GM19438 (cell line): ENCODE measurements around the gene CIDEC.
A peak's percentile ranks its signal among the peaks of the same experiment; 100 is the strongest.
"Not testable (repeated sequence)": the region's sequence is repeated elsewhere in the genome, so short reads cannot be mapped to it uniquely, and the experiment has no call there.

ENCODE experiments used
- ATAC-seq: cut with Tn5 transposase; IDR thresholded peaks from one replicate; pipeline ENCODE4 v1.9.1; 2021; ENCODE audit warnings: low read depth; ENCODE audit not compliant: unreplicated experiment

CIDEC gene

DNA sequence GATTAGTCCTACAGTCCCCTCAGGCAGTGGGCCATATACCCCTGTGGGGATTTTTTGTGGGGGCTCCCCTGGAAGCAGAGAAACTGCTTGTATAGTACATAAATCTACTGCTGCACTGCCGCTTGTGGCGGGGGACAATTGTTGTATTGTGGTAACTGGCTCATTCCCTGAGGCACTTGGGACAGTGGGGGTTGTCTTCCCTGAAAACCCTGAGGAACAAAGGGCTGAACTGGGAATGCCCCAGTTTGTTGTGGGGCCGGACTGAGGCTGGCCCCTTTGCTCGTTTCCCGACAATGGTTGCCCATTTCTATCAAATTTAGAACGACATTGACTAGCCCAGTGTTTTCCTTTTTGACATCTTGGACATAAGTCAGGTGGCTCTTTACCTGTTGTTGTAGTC lies 28.7 kb downstream of the CIDEC start:
- ATAC-seq: not testable (repeated sequence)

DNA sequence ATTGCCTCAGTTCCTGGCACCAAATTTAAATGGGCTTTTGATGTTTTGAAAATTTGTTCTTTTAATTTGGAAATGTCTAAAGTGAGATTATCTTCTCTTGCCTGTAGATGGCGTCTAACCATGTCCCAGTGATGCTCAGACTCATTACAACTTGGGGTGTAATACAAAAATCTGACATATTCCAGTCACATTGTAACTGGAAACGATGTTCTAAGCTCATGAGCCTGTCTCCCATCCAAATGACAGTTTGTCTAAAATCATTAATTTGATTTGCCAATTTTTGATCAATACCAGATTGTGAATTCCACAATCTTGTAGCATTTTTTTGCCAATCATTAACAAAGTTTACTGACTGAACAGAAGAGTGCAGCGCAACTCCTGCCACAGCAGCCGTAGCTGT lies 31.2 kb downstream of the CIDEC start:
- not testable (repeated sequence) for ATAC-seq

DNA sequence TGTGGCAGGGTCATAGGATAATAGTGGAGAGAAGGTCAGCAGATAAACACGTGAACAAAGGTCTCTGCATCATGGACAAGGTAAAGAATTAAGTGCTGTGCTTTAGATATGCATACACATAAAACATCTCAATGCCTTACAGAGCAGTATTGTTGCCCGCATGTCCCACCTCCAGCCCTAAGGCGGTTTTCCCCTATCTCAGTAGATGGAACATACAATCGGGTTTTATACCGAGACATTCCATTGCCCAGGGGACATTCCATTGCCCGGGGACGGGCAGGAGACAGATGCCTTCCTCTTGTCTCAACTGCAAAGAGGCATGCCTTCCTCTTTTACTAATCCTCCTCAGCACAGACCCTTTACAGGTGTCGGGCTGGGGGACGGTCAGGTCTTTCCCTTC lies 32.2 kb downstream of the CIDEC start:
- ATAC-seq: not testable (repeated sequence)

DNA sequence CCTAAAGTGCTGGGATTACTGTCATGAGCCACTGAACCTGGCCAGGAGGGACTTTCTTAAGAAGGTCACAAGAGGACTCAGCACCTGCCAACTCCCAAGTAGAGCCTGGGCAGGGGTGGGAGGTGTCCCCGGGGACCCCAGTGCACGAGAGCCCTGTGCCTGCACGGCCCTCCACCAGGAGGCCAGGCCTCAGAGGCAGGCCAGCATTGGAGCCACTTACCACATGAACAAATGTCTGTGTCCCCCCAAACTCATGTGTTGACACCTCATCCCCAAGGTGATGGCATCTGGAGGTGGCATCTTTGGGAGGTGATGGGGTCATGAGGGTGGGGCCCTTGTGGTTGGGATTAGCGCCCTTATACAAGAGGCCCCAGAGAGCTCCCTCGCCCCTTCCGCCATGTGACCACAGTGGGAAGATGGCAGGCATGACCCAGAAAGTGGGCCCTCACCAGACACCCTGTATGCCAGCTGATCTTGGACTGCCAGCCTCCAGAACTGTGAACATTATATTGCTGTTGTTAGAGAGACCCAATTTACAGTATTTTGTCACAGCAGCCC lies 33.0 kb downstream of the CIDEC start:
- no peak for ATAC-seq

DNA sequence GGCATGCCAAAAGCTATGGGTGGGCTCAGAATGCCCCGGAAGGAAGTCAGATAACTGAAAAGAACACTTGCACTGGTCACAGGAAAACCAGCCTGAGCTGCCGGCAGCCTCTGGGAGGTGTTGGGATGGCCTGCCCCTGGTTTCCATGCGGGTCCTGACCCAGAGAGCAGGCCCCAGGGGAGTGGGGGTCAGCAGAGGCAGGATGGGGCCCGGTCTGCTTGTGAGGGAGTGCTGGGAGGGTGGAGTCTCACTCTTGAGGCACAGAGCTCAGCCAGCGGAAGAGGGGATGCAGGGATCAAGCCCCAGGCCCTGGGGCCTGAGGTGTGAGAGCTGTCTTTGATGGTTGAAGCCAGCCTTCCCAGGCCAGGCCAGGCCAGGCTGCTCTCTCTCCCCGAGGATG lies 33.8 kb downstream of the CIDEC start:
- no peak for ATAC-seq

DNA sequence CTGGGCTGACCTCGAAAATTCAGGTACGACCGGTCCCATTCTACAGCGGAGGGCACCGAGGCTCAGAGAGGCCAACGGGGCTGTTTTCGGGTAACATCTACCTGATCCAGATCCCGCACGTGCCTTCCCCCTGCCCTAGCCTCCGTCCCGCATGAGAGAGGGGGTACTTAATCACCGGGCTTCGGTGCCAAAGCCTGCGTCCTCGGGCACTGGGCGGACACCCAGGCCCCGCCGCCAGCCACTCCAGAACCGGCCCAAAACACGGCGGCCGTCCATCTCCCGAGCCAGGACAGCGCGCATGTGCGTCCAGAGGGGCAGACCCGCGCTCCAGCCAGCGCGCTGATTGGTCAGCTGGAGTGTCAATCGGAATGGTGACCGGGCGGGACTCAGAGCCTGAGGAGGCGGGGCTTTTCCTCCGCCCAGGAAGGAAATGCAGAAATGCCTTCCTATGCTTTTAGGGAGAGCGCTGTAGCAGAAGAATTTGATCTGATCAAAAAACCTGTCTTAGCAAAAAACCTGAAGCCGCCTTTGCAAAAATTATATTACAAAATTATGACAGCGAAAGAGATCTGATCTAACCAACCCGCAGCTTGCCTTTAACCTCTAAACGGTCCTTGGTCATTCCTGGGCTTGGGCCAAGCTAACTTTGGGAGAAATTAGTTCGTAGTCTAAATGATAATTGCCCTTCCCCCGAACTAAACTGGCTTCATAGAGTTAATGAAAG lies 36.2 kb downstream of the CIDEC start, which contains the start of gene RPUSD3:
Gene RPUSD3, minus strand, starts transcription at position 294 of the 724 bp plus-strand sequence. Its CDS starts 18 bp downstream, at position 276.
- ATAC-seq: peak; percentile 99

DNA sequence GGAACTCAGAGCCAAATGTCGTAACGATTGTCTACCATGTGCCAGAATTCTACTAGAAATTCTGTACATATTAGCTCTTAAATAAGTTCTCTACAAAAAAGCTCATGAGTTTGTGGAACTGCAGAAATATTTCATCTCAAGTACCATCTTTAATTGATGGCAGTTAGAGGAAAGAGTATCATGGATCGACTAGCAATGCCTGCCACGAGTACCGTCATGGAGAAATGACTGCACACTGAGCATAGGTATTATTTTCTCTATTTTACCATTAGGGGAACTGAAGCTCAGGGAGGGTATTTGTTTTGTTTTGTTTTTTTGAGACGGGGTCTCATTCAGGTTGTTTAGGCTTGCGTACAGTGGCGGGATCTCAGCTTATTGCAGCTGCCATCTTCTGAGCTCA lies 39.0 kb downstream of the CIDEC start:
- no peak for ATAC-seq

DNA sequence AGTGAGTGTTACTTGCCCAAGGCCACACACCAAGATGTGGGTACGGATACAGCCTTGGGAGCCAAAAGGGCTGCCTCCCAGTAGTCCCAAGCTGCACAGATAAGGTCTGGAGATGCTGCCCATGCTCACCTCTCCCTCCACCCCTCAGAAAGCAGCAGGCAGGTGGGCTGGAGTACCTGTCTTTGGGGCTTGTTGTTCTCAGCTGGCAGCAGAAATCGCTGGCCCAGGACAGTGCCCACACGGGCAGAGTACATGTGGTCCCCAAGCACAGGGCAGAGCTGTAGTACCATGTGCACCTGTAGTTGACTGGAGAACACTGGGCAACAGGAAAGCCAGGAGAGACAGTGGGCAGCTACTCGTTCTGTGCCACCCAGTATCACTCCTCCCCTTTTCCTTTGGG lies 41.2 kb downstream of the CIDEC start:
- no peak for ATAC-seq

DNA sequence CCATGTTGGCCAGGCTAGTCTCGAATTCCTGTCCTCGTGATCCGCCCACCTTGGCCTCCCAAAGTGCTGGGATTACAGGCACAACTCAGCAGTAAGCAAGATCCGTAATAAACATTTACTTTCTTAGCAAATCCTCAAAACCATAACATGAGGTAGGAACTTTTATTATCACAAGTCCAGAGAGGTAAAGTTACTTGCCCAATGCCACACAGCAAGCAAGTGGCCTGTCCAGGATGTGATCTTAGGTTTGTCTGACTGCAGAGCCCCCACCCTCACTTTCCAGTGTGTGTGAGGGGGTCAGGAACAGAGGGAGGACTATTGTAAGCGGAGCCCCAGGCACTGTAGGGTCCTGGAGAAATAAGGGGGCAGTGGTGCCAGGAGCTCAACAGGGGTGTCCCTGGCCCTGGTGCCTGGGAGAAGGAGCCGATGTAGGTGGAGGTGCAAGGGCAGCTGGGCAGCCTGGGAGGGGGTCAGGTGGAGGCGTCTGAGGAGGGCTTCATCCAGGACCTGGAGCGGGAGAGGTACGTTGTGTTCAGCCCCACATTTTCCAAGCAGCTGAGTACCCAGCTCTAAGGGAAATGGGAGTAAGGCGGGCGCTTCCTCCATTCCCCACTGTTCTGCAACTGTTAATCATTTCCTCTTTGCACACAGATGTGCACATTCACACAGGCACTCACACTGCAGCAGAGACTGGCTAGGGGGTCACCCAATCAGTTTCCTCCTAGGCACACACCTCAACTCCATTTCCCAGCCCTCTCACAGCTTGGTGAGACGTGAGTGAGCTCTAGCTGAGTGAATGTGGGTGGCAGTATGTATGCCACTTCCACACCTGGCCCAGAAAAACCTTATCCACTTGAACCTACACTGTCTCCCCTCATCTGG lies 42.1 kb downstream of the CIDEC start:
- no peak for ATAC-seq

DNA sequence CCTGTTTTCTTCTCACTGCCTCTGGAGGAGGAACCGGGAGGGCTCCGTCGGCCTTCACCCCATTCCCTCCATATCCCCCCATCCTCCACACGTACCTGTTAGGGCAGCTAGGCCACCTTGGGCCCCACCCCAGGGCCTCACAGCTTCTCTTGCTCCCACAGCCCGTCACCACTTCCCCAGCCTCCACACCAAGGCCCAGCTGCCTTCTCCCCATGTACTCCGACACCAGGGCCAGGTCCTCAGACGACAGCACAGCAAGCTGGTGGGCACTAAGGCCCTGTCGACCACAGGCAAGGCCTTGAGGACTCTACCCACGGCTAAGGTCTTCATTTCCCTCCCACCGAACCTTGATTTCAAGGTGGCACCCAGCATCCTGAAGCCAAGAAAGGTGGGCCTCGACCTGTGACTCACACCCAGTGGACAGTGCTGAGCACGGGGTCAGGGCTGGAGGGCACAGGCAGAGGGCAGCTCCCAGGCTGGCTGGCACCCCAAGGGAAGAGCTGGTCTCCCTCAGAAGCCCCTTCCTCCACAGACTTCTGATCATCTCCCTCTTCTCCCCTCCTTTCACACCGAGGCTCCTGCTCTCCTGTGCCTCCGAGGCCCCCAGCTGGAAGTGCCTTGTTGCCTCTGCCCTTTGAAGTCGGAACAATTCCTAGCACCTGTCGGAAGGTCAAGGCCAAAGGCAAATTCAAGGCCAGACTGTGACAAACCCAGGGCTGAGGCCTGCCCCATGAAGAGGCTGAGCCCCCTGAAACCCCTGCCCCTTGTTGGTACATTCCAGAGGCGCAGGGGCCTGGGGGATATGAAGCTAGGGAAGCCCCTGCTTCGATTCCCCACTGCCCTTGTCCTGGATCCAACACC lies 45.3 kb downstream of the CIDEC start:
- no peak for ATAC-seq

DNA sequence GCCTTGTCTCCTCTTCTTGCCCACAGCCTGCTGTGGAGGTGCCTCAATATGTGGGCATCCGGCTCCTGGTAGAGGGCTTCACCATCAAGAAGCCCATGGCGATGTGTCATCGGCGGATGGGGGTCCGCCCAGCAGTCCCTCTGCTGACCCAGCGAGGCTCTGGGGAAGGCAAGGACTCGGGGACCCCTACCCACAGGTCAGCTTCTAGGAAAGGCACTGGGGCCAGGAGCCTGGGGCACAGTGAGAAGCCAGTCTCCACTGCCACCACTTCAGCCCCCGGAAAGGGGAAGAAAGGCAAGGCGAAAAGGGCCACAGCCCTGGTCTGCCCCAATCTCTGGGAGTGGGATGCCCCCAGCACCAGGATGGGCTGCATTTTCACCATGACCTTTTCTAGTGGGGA lies 47.0 kb downstream of the CIDEC start:
- ATAC-seq: no peak

DNA sequence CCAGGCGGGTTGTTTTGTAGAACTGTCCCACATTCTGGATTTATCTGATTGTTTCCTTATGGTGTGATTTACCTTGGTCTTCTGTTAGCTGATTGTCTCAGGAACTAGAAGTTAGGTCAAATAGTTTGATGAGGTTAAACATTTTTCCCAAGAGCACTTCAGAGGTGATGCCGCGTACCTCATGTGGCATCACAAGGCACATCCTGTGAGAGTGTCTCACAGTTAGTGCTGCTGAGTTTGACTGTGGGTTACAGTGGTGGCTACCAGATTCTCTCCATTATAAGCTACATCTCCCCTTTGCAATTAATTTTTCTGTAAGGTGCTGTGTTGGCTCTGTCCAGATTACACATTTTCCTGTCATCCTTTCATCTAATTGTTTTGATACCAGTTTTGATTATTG lies 48.8 kb downstream of the CIDEC start:
- no peak for ATAC-seq

DNA sequence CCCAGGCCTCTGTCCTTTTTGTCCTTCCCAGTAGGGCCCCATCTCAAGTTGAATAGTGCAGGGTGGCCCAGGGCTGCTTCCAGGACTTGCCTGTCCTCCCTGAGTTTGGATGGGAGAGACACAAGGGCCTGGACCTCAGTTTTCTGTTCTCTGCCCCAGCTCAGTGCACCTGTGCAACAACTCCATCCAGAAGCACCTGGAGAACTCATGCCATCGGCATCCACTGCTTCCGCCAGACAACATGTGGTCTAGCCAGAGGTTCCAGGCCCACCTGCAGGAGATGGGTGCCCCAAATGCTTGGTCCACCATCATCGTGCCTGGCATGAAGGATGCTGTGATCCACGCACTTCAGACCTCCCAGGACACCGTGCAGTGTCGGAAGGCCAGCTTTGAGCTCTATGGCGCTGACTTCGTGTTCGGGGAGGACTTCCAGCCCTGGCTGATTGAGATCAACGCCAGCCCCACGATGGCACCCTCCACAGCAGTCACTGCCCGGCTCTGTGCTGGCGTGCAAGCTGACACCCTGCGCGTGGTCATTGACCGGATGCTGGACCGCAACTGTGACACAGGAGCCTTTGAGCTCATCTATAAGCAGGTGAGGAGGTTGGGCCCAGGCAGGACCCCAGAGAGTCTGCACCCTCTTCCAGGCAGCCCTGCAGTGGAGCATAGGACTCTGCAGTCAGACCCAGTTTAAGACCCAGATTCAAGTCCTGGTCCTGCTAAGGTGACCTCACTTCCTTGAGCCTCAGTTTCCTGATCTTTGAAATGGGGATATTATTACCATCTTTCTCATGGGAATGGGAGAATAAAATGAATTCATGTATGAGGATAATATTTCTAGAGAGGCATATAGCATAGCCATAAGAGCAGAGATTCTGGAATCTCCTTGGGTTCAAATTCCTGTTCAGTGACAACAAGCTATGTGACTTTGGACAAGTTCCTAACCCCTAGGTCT lies 51.0 kb downstream of the CIDEC start:
- no peak for ATAC-seq

DNA sequence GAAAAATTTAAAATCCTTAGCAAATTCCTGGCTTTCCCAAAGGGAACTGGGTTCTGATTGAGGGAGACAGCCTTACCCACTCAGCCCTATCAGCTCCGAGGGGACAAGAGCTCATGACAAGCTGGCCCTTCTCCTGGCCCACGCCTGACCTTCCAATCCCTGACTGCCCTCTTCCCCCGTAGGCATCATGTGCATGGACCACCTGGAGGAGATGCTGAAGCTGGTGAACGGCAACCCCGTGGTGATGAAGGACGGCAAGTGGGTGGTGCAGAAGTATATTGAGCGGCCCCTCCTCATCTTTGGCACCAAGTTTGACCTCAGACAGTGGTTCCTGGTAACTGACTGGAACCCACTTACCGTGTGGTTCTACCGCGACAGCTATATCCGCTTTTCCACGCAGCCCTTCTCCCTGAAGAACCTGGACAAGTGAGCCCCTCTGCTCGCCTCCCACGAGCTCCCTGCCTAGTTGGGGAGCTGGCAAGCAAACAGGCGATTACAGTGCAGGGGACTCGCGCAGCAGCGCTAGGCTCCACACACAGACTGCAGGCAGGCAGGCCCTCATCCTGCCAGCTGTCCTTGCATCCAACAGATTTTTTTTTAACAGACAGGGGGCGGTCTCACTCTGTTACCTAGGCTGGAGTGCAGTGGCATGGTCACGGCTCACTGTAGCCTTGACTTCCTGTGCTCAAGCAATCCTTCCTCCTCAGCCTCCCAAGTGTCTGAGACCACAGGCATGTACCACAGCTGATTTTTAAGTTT lies 53.1 kb downstream of the CIDEC start:
- no peak for ATAC-seq

DNA sequence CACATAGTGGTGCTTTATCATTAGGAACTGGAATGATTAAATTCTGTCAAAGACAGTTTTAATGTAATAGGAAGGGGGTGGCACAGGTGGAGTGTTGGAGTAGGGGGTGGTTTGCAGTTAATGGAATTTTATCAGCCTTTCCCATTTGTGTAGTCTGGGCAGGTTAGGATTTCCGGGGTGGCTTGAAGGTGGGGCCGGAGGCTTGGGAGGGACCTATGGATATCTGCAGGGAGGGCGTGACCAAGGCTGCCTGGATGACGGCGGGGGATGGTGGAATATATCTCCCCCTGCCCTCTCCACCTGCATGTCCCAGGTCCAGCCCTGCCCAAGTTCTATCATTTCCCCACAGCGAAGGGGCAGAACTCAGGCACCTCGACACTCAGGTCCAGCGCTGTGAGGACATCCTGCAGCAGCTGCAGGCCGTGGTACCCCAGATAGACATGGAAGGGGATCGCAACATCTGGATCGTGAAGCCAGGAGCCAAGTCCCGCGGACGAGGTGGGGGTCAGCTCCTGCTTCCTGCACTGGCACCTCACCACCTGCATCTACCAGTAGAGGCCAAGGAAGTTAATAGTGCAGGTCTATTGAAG lies 54.5 kb downstream of the CIDEC start:
- ATAC-seq: no peak

DNA sequence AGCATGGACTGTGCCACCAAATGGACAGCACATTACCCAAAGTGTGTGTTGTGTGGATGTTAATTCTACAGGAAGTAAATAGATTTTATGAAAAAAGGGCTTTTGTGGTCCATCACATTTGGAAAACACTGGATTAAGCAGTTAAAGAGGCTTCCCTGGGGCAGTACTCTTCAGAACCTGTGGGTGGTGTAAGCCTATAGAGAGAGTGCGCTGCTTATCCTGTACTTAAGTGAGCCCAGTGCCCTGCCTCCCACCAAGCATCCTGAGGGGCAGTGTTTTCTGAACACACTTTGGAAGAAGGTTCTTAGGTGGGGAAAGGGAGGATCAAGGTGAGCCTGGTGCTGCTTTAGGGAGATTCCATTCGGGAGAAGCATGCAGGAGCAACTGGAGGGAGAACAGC lies 59.1 kb downstream of the CIDEC start:
- ATAC-seq: no peak

DNA sequence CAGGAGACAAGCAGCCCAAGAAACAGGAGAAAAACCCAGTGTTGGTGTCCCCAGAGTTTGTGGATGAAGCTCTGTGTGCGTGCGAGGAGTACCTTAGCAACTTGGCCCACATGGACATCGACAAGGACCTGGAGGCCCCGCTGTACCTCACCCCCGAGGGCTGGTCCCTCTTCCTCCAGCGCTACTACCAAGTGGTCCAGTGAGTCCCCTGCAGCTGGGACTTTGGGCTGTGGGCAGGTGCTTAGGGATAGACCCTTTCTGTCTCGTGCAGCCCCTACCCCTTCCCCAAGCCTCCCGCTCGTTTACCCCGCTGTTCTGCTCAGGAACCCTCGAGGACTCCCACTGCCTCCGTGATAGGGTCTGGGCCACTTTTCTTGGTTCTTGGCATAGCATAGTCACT lies 59.5 kb downstream of the CIDEC start:
- no peak for ATAC-seq

DNA sequence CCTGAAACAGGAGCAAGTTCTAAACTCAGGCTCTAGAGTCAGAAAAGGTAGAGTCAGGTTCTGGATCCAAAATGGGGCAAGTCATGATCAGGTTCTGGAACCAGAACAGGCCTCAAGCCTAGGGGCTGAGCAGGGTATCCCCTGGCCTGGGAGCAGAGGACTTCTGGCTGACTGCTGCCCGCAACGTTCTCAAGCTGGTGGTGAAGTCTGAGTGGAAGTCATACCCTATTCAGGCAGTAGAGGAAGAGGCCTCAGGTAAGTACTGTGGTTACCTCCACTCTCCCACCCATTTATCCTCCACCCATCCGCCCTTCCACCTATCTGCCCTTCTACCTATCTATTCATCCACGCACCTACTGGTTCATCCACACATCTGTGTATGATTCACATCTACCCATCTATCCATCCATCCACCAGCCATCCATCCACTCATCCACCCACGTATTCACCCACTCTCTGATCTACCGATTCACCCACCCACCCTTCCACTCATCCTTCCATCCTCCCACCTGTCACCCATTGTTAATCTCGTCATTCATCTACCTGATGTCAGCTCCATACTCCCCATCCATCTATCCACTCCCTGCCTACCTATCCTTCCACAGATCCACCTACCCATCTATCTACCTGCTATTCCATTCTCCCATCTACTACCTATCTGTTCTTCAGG lies 61.3 kb downstream of the CIDEC start:
- ATAC-seq: no peak
